Measurements from ENCODE around the gene RXRA. TPM values are rescaled to one million over a fixed set of nuclear protein-coding genes. Genes with fewer than 3 reads are reported as not detected.

Gene RXRA
- total and polyA plus RNA-seq, 4 donors: 41.5 to 116 (median 74.1) TPM

- no peaks in the 10 kb centered on the region for H3K27me3 ChIP-seq (ENCODE audit: control insufficient read depth in 4 of 4, insufficient read depth in 4 of 4, low read length in 3 of 4)
- peak overlapping the region in 1 of 2 donors; percentile 17 for H3K27ac ChIP-seq (ENCODE audit: low read depth in 1 of 2, low read length in 2 of 2)
- peaks cover 24 to 62% (median 35%) of the 10 kb centered on the region in 4 donors for H3K36me3 ChIP-seq (ENCODE audit: control insufficient read depth in 4 of 4, insufficient read depth in 3 of 4, low read depth in 1 of 4, low read length in 3 of 4)
- H3K4me1 ChIP-seq (ENCODE audit: control insufficient read depth in 4 of 4, insufficient read depth in 4 of 4, low read length in 3 of 4): peaks cover 0 to 50% (median 28%) of the 10 kb centered on the region in 4 donors
- no peak for DNase-seq (ENCODE audit: low spot score)
- H3K9me3 ChIP-seq (ENCODE audit: control insufficient read depth in 4 of 4, low read length in 3 of 4): no peaks in the 10 kb centered on the region
- TF ChIP-seq FOXA1 (IDR thresholded peaks at IDR 0.05): no peak
- no peak for TF ChIP-seq JUND (IDR thresholded peaks at IDR 0.05)
- no peak for TF ChIP-seq HNF4G (IDR thresholded peaks at IDR 0.05)
- no peak for TF ChIP-seq TAF1 (conservative IDR thresholded peaks at IDR 0.05)
- no peak for TF ChIP-seq EGR1 (IDR thresholded peaks at IDR 0.05; ENCODE audit: low read depth in 2 of 2)
- no peak for TF ChIP-seq GABPA (IDR thresholded peaks at IDR 0.05 in 1 of 2, conservative IDR thresholded peaks at IDR 0.05 in 1 of 2)
- no peak for TF ChIP-seq YY1 (IDR thresholded peaks at IDR 0.05)
- TF ChIP-seq NR2F2 (IDR thresholded peaks at IDR 0.05): no peak
- TF ChIP-seq CTCF (IDR thresholded peaks at IDR 0.05; ENCODE audit: low read depth, low read length, missing input control): no peak
- TF ChIP-seq, protein P1, sequence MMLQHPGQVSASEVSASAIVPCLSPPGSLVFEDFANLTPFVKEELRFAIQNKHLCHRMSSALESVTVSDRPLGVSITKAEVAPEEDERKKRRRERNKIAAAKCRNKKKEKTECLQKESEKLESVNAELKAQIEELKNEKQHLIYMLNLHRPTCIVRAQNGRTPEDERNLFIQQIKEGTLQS (IDR thresholded peaks at IDR 0.05): no peak
- no peak for TF ChIP-seq HNF4A (conservative IDR thresholded peaks at IDR 0.05)
- no peak for TF ChIP-seq FOXA2 (IDR thresholded peaks at IDR 0.05)
- TF ChIP-seq SP1 (IDR thresholded peaks at IDR 0.05): no peak
- TF ChIP-seq REST (IDR thresholded peaks at IDR 0.05): no peak
- TF ChIP-seq, protein P2, sequence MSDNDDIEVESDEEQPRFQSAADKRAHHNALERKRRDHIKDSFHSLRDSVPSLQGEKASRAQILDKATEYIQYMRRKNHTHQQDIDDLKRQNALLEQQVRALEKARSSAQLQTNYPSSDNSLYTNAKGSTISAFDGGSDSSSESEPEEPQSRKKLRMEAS (IDR thresholded peaks at IDR 0.05): no peak
- TF ChIP-seq RXRA (IDR thresholded peaks at IDR 0.05): no peak
- TF ChIP-seq RAD21 (IDR thresholded peaks at IDR 0.05): no peak
- no peak for TF ChIP-seq ZBTB33 (IDR thresholded peaks at IDR 0.05)
- no peak overlapping the region for H3K9ac ChIP-seq (ENCODE audit: low read depth in 1 of 2, low read length in 2 of 2)
- WGBS: 62% methylated on average over 9 of the region's 9 CpGs
- H3K4me3 ChIP-seq (ENCODE audit: low read depth in 1 of 3, low read length in 3 of 3): no peak overlapping the region
Measured at GRCh38 chr9:134425401-134425800, 99.1 kb downstream of the RXRA start.
